Panc1 (cell line): ENCODE data around the gene IGSF3. TPM values are rescaled to one million over a fixed set of nuclear protein-coding genes. Genes with fewer than 3 reads are reported as not detected.
A peak's percentile ranks its signal among the peaks of the same experiment; 100 is the strongest.

Experiments
- ATAC-seq: fragments of 200-7000 bp; cut with Tn5 transposase; 2 replicates; pipeline ENCODE4 v1.9.1; 2020; ENCODE audit warnings: mild to moderate bottlenecking, moderate library complexity
- BruUV-seq: library from RNA; stranded (reverse); fragments of 400-500 nt; replicated peaks from 2 replicates; lab custom pipeline; 2021; lab: Mats Ljungman, UMichigan
- CTCF ChIA-PET: fragments of 300-600 bp; sonication (Branson Sonifier 250); formaldehyde crosslinking; loops from one replicate; lab custom pipeline; 2022; ENCODE audit warnings: antibody characterized with exemption; lab: Charles Lee
- POLR2A ChIA-PET: fragments of 300-600 bp; sonication (Branson Sonifier 250); formaldehyde crosslinking; loops from one replicate; lab custom pipeline; 2022; ENCODE audit warnings: antibody characterized with exemption; lab: Charles Lee
- DNase-seq: peaks from one replicate; pipeline ENCODE4 v3.0.0-alpha.2; 2010; ENCODE audit warnings: low read depth, low spot score
- H3K27ac ChIP-seq: 2 replicates; pipeline ENCODE4 v1.5.1; 2011; ENCODE audit warnings: mild to moderate bottlenecking, low read length, inconsistent platforms
- H3K27me3 ChIP-seq: fragments of 200-500 bp; sonication (Bioruptor generic); 2 replicates; pipeline ENCODE4 v1.6.0; 2014; ENCODE audit warnings: low read length, inconsistent platforms; ENCODE audit not compliant: control insufficient read depth, insufficient read depth
- H3K36me3 ChIP-seq: fragments of 200-500 bp; sonication (Bioruptor generic); 2 replicates; pipeline ENCODE4 v1.5.1; 2014; ENCODE audit warnings: inconsistent platforms, mild to moderate bottlenecking, low read length, moderate library complexity; ENCODE audit not compliant: control insufficient read depth, insufficient read depth
- H3K4me1 ChIP-seq: 2 replicates; pipeline ENCODE4 v1.5.1; 2011; ENCODE audit warnings: inconsistent platforms, mild to moderate bottlenecking, low read length, moderate library complexity; ENCODE audit not compliant: control insufficient read depth, insufficient read depth
- H3K4me3 ChIP-seq, 2 experiments: 2 replicates each; pipeline ENCODE4 v1.5.1; 2011 to 2012; ENCODE audit warnings: low read depth in 2 of 2, low read length in 2 of 2, mild to moderate bottlenecking in 2 of 2, inconsistent platforms in 1 of 2, moderate library complexity in 1 of 2
- H3K9me3 ChIP-seq: fragments of 200-500 bp; sonication (Bioruptor generic); 2 replicates; pipeline ENCODE4 v1.5.1; 2014; ENCODE audit warnings: low read depth, mild to moderate bottlenecking, inconsistent platforms, low read length, moderate library complexity; ENCODE audit not compliant: control insufficient read depth, insufficient read depth
- CTCF ChIP-seq: fragments of 450-650 bp; IDR thresholded peaks from 2 replicates; pipeline ENCODE4 v1.5.1; 2017; ENCODE audit warnings: mild to moderate bottlenecking
- POLR2AphosphoS5 ChIP-seq: IDR thresholded peaks from 2 replicates; pipeline ENCODE4 v1.6.1; 2012; ENCODE audit warnings: mild to moderate bottlenecking, low read depth, low read length, moderate library complexity
- REST ChIP-seq, 2 experiments: IDR thresholded peaks; 2 replicates each; pipeline ENCODE4 v1.6.1; 2011 to 2012; ENCODE audit warnings: low read depth in 2 of 2, control low read depth in 1 of 2, low read length in 1 of 2, mild to moderate bottlenecking in 1 of 2, moderate library complexity in 1 of 2; ENCODE audit not compliant: insufficient read depth in 1 of 2
- SIN3A ChIP-seq: IDR thresholded peaks from 2 replicates; pipeline ENCODE4 v1.6.1; 2012; ENCODE audit warnings: low read depth, mild to moderate bottlenecking, low read length, moderate library complexity, borderline replicate concordance; ENCODE audit not compliant: insufficient read depth
- TCF7L2 ChIP-seq: IDR thresholded peaks from 2 replicates; pipeline ENCODE4 v1.6.1; 2011; ENCODE audit warnings: mild to moderate bottlenecking, low read depth, low read length, inconsistent platforms
- in situ Hi-C: cut with HindIII; loops from 2 replicates; pipeline ENCODE4 v1.10.0; 2016; ENCODE audit warnings: low sequenced_read_pairs, low pct_unique_long_range_greater_than_20kb
- intact Hi-C: fragments of 100-400 bp; cut with micrococcal nuclease; formaldehyde crosslinking; loops from one replicate; pipeline ENCODE4 v1.10.0; 2022; ENCODE audit not compliant: unreplicated experiment
- total RNA-seq: library from RNA; stranded (reverse); gene quantifications from one replicate; pipeline ENCODE4 v1.2.1, GENCODE V29; 2021; ENCODE audit not compliant: unreplicated experiment

IGSF3 gene
- total RNA-seq, 1 experiment from 2014 or later: 9.3 TPM

- TF ChIP-seq SIN3A: peak; percentile 35; the same call in 1 of the 2 replicates
- no peak for TF ChIP-seq REST (IDR thresholded peaks at IDR 0.05; ENCODE audit: insufficient read depth in 1 of 2, low read depth in 2 of 2, low read length in 1 of 2)
- no peak for TF ChIP-seq TCF7L2
- TF ChIP-seq CTCF: peak; percentile 85
- peak; percentile 53; the same call in 1 of the 2 replicates for TF ChIP-seq POLR2AphosphoS5
- CTCF ChIA-PET: no interaction called here
- no TSS peak for BruUV-seq
Measured at GRCh38 chr1:116570358-116571214, 96.9 kb downstream of the IGSF3 start, which contains the start of gene CD58. Gene CD58 (minus strand): TSS chr1:116571026. CDS start chr1:116570972, 54 bp downstream.

GRCh38 chr1:116569776-116570357 is 97.7 kb downstream of the IGSF3 start:
- ATAC-seq (no peak), DNase-seq (no peak)
- Histone ChIP-seq H3K27me3 (no peaks in the 10 kb centered on the region), H3K27ac (peak overlapping the region; percentile 63), H3K4me3 (peak overlapping the region; percentile 73), H3K36me3 (no peaks in the 10 kb centered on the region), H3K9me3 (no peaks in the 10 kb centered on the region), H3K4me1 (no peaks in the 10 kb centered on the region)
- intact Hi-C loops: no loop called here
- ChIA-PET CTCF (no interaction called here), POLR2A (no interaction called here)
- TF ChIP-seq CTCF (no peak), POLR2AphosphoS5 (no peak), TCF7L2 (no peak), SIN3A (no peak), REST (IDR thresholded peaks at IDR 0.05; ENCODE audit: insufficient read depth in 1 of 2, low read depth in 2 of 2, low read length in 1 of 2) (no peak)
- BruUV-seq: no TSS peak
- in situ Hi-C loops: no loop called here

More at GRCh38 chr1:116570358-116571214, 96.9 kb downstream of the IGSF3 start, which contains the start of gene CD58:
- Histone ChIP-seq H3K4me3 (peak within 1 kb of the TSS; percentile 73), H3K27ac (peak within 1 kb of the TSS; percentile 78), H3K9me3 (no peaks in the 10 kb centered on the region), H3K27me3 (no peaks in the 10 kb centered on the region), H3K4me1 (no peaks in the 10 kb centered on the region), H3K36me3 (no peaks in the 10 kb centered on the region)
- POLR2A ChIA-PET: no interaction called here
- intact Hi-C loops: no loop called here
- ATAC-seq: peak; percentile 96
- DNase-seq: no peak
- in situ Hi-C loops: no loop called here
